Right lung (tissue), 5 donors: ENCODE measurements around the gene BLM. TPM values are rescaled to one million over a fixed set of nuclear protein-coding genes. Genes with fewer than 3 reads are reported as not detected.

Experiments used
- DNase-seq, 2 donors: peaks; one replicate each; pipeline ENCODE4 v3.0.0-alpha.2; 2013
- polyA plus RNA-seq, 5 donors: library from polyadenylated mRNA; unstranded; fragments of 120-200 nt; gene quantifications; one replicate each; pipeline versions ENCODE4 v1.2.1 to v1.2.3, GENCODE V29; 2013; ENCODE audit warnings: inconsistent platforms in 1 of 5, low replicate concordance in 1 of 5; ENCODE audit not compliant: insufficient read length in 5 of 5, insufficient read depth in 1 of 5

The BLM gene
- polyA plus RNA-seq, 5 donors, result 6.5 to 16.3 (median 10.5) TPM

DNA sequence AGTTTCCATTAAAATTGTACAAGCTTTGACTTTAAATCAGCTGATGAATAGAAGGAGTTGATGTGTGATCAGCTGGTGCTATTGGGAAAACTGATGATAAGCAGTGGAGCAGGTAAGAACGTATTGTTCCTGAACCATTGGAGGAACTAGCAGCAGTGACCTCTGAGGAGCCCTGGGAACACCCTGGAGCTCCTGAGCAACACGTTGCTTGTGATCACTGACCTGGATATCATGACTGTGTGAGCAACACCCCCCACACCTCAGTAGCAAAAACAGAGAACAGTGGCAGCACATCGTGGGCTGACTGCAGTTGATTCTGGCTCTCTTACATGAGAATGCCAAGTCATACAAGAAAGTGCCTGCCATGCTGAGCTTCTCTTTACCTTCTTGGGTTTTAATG is 72.9 kb downstream of the BLM start:
- DNase-seq, result no peak

DNA sequence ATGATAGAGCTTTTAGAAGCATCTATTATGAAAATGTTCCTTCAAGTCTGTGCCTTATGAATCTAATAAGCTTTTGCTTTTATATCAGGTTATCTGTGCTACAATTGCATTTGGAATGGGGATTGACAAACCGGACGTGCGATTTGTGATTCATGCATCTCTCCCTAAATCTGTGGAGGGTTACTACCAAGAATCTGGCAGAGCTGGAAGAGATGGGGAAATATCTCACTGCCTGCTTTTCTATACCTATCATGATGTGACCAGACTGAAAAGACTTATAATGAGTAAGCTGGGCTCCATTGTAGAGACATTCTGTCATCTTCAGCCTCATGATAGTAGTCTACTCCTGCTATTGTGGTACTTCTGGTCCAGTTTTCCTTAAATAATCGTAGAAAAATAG is 73.4 kb downstream of the BLM start:
- no peak for DNase-seq

DNA sequence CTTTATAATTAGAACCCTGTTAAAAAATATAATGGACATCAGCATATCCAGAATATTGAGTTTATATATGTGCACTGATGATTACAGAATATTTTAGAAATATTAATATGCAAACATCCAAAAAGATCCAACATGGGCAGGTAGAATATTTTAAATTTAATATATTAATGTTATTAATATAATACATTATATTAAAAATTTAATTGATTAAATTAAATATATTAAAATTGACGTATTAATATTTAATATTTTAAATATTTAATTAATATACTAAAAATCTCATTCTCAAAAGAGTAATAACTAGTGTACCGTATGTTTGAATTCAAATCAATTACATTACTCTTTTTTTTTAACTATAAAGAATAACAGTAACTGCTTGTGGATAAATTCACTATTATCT is 77.4 kb downstream of the BLM start:
- no peak for DNase-seq

DNA sequence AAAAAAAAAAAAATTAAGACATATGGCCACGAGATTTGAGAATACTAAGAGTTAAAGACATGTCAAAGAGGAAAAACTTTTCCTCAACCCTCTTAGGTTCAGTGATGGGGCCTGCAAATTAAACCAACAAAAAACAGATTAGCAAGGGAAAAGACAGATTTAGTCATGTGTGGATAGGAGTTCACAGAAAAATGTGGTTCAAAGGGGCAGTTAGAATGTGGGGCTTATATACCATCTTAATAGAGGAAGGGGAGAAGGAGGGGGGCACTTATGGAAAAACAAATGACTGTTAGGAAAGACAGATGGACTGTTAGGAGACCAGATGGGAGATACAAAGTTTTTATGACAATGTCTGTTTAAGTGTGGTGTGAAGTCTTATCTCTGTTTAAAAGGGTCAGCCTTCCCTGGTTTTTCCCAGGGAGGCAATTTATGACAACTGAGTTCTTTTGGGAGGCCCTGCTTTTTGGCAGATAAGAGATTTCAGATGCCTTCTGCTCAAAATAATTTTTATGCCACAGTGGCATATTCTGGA is 82.6 kb downstream of the BLM start:
- DNase-seq, result no peak

DNA sequence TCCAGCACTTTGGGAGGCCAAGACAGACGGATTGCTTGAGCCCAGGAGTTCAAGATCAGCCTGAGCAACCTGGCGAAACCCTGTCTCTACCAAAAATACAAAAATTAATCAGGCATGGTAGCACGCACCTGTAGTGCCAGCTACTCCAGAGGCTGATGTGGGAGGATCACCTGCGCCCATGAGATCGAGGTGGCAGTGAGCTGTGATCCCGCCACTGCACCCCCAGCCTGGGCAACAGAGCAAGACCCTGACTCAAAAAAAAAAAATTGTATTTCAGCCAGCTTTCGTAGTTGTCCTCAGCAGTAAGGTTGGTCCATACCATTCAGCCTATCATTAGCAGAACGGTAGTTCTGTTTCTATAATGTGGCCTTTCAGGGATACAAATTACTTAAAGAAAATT is 84.7 kb downstream of the BLM start:
- no peak for DNase-seq

DNA sequence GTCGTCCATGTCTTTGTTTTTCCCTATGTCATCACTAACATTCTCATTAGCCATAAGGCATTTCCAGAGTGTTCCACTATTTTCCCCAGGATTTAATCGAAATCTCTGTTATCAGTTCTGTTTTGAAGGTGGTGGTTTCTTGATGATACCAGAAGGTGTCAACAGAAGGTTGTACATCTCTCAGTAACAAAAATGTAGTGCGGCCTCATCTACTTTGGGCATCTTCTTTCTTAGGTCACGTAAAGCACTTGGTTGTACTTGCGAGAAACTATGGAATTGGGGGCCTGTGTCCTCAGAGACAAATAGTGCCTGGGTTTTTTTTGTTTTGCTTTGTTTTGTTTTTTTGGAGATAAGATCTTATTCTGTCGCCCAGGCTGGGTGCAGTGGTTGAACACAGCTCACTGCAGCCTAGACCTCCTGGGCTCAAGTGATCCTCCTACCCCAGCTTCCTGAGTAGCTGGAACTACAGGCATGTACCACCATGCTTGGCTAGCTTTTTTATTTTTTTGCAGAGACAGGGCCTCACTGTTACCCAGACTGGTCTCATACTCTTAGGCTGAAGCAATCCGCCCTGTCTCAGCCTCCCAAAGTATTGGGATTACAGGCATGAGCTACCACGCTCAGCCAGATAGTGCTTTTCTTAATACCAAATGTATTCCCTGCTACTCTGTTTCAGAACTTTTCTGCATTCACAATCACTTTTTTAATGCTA is 90.1 kb downstream of the BLM start:
- no peak for DNase-seq

DNA sequence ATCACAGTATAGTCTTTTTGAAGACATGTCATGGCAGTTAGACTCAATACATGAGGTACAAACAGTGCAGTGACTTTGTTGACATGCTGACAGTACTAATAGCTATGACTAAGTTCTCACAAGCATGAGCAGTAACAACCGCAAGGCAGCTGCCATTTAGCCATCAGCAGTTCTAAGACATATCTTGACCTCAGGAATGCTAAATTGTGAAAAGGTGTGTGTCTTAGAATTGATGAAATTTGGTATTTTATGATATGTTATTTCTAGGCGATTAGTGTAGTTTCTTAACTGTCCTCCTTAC is 90.6 kb downstream of the BLM start:
- no peak for DNase-seq

DNA sequence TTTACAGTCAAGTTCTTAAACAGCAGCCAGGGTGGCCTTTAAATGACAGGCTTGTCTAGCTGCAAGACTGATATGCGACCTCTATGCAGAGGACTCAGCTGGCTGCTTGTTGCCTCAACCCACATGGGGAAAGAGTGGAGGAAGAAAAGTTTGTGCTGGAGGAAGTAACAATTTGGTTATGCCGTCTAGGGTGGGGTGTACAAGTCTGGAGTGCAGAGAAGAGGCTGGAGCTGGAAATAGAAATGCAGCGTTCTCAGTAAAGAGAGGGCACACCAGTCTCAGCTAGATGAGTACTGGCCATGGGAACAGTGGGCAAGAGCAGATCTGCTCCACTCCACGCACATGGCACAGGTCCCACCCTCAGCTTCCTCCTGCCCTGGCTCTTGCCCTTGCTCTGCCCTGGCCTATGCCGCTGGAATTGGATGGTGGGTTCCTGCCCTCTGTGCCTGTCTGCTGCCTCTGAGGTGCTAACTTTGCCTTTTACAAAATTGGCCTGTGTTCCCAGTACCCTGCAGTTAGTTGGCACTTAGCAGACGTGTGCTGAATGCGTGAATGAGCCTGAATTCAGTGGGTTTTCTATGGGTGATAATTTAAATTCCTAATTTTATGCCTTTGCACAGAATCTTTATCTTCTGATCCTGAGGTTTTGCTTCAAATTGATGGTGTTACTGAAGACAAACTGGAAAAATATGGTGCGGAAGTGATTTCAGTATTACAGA is 91.5 kb downstream of the BLM start:
- no peak for DNase-seq

DNA sequence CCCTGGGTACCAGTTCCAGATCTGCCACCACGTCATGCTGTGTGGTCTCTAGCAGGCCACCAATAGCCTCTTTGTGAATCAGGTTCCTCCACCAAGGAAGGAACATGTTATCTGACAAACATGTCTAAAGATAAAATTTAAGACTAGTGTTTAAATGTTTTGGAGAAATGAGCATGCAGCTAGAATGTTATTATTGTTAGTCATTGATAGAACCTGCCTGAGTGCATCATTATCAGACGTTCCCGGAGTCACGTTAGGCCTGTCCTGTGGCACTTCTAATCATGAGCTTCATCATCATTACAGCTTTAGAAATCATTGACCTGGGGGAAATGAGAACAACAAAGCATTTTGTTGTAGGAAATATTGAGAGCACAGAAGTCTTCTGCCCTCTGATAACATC is 92.4 kb downstream of the BLM start:
- DNase-seq, result no peak

DNA sequence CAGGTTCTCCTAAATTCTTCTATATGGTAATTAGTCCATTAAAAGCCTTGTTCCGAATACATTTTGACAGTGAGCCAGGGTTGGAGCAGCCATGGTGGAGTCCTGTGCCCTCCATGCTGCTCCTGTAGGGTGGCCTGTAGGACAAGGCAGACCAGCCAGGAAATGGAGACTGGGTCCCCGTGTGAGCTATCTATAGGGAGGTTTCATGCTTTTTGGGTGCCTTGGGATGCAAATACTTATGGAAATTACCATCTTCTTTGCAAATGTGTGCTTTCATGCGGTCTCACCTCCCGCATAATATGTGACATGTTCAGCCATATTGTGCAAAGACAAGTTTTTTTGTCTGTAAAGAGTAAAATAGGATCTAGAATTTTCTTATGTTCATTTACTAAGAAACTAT is 93.2 kb downstream of the BLM start:
- no peak for DNase-seq

DNA sequence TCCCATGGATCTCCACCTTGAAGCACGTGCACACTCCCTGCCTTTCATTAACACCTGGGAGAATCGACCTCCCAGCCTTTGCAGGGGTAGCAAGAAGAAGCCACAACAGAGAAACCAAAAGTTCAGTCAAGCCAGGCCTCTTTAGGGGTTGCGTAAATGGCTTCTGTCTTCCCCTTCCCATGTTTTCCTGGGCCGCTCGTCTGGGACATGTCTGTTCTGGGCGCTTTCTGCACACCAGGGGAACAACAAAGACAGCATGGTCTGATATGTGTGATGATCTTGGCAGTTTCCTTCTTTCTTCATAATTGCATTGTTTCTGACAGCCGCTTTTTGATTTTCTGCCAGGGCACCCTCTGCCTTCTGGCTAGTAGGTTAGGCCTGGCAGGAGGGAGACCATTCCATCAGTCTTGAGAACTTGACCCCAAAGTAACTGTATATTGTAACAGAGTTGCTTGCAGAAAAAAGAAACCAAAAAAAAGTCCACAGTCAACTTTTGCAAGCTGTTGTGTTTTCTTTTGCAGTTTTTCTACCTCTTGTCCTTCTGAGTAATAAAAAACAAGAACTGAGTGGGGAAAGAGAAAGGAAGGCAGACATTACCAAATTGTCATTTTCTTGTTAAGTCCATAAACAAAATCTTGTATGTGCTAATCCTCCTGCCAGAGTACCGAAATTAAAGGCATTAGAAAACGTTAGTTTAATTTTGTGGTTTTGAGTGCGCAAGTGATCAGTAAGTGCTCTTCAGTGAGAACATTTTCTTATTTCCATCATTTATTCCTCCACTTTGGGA is 95.2 kb downstream of the BLM start:
- DNase-seq, result no peak

DNA sequence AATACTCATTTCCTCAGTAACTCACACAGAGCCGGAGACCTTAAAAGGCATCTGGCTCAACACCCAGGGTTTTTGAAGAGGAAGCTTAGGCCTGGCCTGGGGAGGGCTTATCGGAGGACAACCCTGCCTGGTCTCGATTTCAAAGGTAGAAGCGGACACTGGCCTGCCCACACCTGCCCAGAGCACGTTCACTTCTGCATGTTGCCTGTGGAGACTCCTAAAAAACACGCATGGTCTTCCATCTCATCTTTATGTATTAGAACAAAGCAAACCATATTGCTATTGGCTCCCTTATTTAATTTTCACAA is 95.8 kb downstream of the BLM start:
- DNase-seq, result no peak

DNA sequence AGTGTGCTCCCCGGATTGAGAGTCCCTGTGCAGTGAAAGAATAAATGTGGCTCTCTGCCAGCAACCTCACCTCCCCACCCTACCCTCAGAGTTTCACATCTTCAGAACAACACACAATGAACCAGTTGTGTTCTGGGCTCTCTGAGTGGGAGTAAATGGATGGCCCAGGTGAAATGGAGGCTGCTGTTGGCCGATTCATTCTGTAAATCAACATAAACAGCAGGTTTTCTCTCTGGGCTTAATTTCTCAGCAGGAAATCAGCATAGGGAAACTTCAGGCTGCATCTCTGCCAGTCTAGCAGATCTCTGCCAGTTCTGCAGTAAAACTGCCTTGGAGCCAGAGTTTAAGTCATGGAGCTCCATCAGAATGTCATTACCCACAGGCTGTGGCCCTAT is 96.6 kb downstream of the BLM start:
- DNase-seq, result no peak

DNA sequence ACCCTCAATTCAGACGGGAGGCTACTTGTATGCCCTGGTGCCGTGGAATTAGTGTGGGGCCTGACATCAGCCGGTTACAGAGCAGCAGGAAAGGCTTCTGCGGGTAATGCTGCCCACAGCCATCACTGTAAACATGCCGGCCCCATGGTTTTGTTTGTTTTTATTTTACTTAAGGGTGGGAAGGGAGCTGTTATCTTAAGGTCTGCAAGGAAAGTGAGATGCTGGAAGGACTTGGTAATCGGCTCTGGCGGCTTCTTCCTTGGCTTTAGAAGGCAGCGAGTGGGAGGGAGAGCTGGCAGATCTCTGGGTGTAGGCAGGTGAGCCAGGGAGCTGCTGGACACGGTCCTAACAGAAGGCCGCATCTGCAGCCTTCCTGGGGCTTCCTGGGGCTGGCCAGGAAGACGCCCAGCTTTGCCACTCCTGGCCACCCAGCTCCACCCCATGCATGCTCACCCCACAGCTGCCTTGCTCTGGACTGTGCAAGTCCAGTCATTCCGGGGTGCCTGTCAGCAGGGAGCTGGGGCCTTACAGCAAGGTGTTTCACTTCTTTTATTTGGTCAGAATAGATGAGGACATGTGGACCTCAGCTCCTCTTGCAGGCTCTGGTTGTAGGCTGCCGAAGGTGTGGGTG is 97.2 kb downstream of the BLM start:
- DNase-seq, result no peak

DNA sequence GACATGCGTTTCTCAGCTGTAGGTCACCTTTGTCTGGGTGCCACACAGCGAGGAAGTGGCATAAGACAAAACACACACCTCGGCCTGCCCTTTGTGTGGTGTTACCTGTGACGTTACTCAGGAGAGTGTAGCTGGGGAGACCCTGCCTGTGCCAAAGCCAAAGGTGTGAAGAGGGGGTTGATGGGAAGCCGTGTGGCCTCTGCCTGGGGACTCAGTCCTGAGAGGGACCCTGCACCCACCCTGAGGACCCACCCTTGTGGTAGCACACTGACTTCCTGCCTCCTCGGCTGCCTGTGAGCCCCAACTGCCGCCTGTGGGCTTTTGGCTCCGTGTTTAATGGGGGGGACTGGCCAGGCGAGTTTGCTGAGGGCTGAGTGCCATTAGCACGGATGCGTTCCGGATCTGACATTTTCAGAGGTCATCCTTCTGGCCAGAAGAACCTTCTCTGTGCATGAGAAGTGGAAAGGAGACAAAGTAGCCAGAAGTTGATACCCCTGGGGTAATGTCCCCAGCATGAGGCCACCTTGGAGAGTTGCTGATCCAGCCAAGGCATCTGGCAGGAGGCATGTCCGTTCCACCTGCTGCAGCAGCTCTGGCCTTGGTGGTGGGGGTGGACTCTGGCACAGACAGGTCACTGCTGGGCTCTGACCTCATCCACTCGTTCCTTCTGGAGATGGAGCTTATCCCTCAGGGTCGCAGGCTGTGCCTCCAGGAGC is 99.4 kb downstream of the BLM start:
- DNase-seq, result no peak

DNA sequence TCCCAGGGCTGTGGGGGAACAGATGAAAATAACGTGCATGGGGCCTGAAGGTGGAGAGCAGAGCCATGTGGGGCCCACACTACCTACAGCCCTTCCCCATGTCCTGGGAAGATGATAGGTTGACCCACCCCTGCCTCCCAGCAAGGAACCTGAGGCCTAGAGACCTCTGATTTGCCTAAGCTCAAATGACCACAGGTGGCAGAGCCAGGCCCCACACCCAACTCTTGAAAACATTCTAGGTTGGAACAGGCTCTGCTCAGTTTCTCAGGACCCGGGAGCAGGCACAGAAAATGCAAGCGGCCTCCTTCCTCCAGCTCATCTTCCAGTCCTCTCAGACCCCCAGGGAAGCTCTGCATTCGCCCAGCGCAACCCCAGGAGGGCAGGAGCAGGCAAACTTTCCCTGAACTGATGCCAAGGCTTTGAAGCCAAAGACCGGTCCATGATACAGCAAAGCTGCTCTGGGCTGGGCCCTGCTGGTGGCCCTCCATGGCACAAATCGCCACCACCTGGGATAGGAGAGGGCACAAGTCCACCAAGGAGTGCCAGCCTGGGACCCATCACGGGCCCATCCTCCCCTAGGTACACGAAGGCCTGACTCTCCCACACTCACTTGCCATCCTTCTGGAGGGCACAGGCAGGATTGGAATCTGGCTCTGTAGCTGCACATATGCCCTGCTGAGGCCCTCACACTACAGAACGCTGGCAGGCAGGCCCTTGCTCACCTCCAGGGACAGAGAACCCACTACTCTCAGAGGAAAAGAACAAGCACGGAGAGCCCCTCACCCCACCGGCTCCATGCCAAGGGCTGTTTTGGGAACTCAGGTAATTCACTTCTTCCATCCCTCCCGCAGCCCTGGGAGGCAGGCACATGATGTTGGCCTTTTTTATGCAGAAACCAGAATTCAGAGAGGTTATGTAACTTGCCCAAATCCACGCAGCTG is 100.2 kb downstream of the BLM start:
- DNase-seq, result no peak

DNA sequence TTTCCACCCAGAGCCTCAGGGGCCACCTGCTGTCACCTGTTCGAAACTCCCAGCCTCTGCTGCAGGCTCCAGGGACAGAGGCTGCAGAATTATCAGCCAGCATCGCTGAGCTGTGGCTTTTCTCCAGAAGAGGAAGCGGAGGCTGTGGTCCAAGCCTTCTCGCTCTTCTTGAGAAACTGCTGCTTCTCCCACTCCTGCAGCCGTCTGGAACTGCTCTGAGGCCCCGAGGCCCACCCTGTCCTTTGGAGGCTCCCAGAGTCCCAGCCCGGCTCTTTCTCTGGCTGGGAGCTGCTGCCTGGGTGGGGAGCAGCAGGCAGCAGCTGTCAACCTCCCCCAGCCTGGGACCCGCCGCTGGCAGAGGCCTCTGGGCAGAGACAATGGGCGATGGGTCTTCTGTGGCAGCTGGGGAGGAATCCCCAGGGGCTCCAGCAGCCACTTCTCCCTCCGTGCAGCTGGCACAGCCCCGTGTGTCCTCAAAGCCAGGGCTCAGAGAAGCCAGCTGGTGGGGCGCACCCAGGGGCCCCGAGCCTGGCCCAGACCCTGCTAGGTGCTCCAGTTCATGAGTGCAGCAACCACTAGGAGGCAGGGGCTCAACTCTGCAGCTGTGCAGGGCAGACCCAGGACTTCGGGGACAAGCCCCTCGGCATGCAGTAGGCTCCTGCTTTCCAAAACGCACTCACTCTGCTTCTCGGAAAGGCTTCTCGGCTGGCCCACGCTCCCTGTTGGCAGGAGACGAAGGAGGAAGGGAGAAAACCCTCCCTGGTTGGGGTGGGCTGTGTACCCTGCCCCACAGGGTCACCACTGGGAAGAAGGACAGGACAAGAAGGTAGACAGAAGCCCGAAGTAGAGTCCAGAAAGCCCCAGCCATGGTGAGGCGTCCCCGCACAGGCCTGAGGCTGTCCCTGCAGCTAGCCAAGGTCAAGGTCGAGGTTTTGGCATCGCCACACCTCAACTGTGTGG is 101.4 kb downstream of the BLM start:
- DNase-seq, result no peak

DNA sequence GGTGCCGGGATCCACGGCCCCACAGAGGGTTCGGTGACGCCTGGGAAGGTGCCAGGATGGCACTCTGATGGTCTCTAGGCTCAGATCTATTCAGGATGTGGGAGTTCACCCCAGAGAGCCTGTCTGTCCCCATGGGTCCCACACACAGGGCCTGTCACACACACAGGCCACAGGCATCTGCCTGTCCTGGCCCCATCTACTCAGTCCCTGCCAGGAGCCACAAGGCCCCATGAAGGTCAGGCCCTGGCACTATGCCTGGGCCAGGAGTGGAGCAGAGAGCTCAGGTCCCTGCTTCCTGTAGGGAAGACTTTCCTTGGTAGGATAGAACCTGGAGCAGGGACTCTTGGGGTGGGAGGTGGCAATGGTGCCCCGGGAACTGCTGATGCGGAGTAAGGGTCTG is 102.2 kb downstream of the BLM start:
- no peak for DNase-seq

DNA sequence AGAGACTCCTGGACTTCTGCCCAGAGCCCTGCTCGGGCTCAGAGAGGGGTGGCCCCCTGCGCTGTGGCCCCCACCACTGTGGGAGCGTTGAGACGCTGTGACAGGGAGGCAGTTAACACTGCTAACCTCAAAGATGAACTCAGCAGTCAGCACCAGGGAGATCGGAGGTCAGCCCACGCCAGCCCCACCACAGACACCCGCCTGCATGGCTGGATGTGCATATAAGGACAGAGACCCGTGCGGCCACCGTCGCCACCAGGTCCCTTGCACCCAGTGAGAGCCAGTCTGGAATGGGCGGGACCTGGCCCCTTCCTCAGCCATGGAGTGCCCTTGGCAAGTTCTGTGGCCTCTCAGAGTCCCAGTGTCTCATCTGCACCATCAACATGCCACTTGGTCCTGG is 102.7 kb downstream of the BLM start:
- DNase-seq, result no peak

DNA sequence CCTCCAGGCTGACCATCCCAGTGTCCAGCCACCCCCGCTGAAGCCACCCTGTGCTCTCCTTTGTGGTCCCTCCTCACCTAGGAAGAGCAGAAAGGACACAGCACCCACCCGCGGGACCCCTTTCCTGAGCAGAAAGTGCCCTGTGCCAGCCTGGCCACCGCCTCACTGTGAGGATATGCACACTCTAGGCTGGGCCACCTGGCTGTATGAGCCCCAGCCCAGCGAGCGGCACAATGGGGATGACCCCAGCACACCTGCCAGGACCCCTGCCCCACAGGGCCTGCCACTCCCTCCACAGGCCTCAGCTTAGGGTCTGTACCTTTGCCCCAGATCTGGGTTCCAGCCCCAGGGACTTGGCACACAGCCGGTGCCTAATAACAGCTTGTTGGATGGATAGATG is 103.3 kb downstream of the BLM start:
- DNase-seq, result no peak
